ENCODE data around the gene ESR1.
"Not testable (repeated sequence)": the region's sequence is repeated elsewhere in the genome, so short reads cannot be mapped to it uniquely, and the experiment has no call there.

Gene ESR1

DNA sequence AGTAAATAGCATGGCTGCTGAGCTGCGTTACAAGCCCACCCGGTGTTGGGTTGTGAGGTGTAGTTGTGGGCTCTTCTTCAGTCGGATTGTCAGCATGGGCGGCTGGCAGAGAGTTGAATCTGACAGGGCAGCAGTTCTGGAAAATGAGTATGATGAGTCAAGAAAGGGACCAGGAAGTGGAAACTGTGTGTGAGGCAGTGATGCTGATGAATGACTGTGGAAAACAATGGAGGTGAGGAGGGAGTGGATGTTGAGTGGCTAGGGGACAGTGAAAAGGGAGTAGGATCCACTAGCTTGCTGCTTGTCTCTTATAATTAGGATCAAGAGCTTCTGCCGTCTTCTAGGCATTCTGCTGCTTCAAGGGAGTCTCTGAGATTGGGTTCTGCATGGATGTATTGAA, 154.3 kb downstream of the ESR1 start:
- Histone ChIP-seq H3K9ac (ENCODE audit: insufficient read length, low read depth) (no peak overlapping the region), H3K4me1 (ENCODE audit: insufficient read depth, insufficient read length) (no peaks in the 10 kb centered on the region), H3K27me3 (ENCODE audit: insufficient read depth, insufficient read length) (no peaks in the 10 kb centered on the region), H3K36me3 (ENCODE audit: insufficient read depth, insufficient read length, low read length) (no peaks in the 10 kb centered on the region), H3K9me3 (ENCODE audit: insufficient read depth, low read length) (no peaks in the 10 kb centered on the region), H3K4me3 (ENCODE audit: insufficient read length, low read depth) (no peak overlapping the region)
- DNase-seq (ENCODE audit: low read depth, low spot score): no peak
- TF ChIP-seq SUZ12 (IDR thresholded peaks at IDR 0.05; ENCODE audit: extremely low read depth, insufficient read depth, insufficient read length) (no peak), ZNF274 (IDR thresholded peaks at IDR 0.05; ENCODE audit: low read depth, low read length) (no peak), YY1 (IDR thresholded peaks at IDR 0.05; ENCODE audit: insufficient read depth, insufficient read length) (no peak)

- Histone ChIP-seq H3K4me3 (ENCODE audit: insufficient read length, low read depth) (no peak overlapping the region), H3K4me1 (ENCODE audit: insufficient read depth, insufficient read length) (no peaks in the 10 kb centered on the region), H3K9ac (ENCODE audit: insufficient read length, low read depth) (no peak overlapping the region), H3K36me3 (ENCODE audit: insufficient read depth, insufficient read length, low read length) (no peaks in the 10 kb centered on the region), H3K27me3 (ENCODE audit: insufficient read depth, insufficient read length) (no peaks in the 10 kb centered on the region), H3K9me3 (ENCODE audit: insufficient read depth, low read length) (no peaks in the 10 kb centered on the region)
- no peak for TF ChIP-seq YY1 (IDR thresholded peaks at IDR 0.05; ENCODE audit: insufficient read depth, insufficient read length)
- TF ChIP-seq ZNF274 (IDR thresholded peaks at IDR 0.05; ENCODE audit: low read depth, low read length): no peak
- no peak for TF ChIP-seq SUZ12 (IDR thresholded peaks at IDR 0.05; ENCODE audit: extremely low read depth, insufficient read depth, insufficient read length)
- DNase-seq (ENCODE audit: low read depth, low spot score): no peak
Observed at GRCh38 chr6:151962246-151962846, 154.9 kb downstream of the ESR1 start.

GRCh38 chr6:151963001-151963400, 155.5 kb downstream of the ESR1 start:
- Histone ChIP-seq H3K9ac (ENCODE audit: insufficient read length, low read depth) (no peak overlapping the region), H3K4me3 (ENCODE audit: insufficient read length, low read depth) (no peak overlapping the region), H3K9me3 (ENCODE audit: insufficient read depth, low read length) (no peaks in the 10 kb centered on the region), H3K4me1 (ENCODE audit: insufficient read depth, insufficient read length) (no peaks in the 10 kb centered on the region), H3K36me3 (ENCODE audit: insufficient read depth, insufficient read length, low read length) (no peaks in the 10 kb centered on the region), H3K27me3 (ENCODE audit: insufficient read depth, insufficient read length) (no peaks in the 10 kb centered on the region)
- TF ChIP-seq ZNF274 (IDR thresholded peaks at IDR 0.05; ENCODE audit: low read depth, low read length) (no peak), YY1 (IDR thresholded peaks at IDR 0.05; ENCODE audit: insufficient read depth, insufficient read length) (no peak), SUZ12 (IDR thresholded peaks at IDR 0.05; ENCODE audit: extremely low read depth, insufficient read depth, insufficient read length) (no peak)
- no peak for DNase-seq (ENCODE audit: low read depth, low spot score)

DNA sequence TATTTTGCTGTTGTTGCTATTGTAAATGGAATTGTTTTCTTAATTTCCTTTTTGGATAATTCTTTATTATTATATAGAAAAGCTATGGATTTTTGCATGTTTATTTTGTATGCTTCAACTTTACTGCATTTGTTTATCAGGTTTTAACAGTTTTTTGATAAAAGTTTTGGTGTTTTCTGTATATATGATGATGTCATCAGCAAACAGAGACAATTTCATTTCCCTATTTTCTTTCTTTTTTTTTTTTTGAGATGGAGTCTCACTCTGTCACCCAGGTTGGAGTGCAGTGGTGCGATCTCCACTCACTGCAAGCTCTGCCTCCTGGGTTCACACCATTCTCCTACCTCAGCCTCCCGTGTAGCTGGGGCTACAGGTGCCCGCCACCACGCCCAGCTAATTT, 156.9 kb downstream of the ESR1 start:
- not testable (repeated sequence) for H3K9ac ChIP-seq (ENCODE audit: insufficient read length, low read depth); H3K4me1 ChIP-seq (ENCODE audit: insufficient read depth, insufficient read length); H3K36me3 ChIP-seq (ENCODE audit: insufficient read depth, insufficient read length, low read length); H3K9me3 ChIP-seq (ENCODE audit: insufficient read depth, low read length); H3K27me3 ChIP-seq (ENCODE audit: insufficient read depth, insufficient read length); DNase-seq (ENCODE audit: low read depth, low spot score); H3K4me3 ChIP-seq (ENCODE audit: insufficient read length, low read depth)

DNA sequence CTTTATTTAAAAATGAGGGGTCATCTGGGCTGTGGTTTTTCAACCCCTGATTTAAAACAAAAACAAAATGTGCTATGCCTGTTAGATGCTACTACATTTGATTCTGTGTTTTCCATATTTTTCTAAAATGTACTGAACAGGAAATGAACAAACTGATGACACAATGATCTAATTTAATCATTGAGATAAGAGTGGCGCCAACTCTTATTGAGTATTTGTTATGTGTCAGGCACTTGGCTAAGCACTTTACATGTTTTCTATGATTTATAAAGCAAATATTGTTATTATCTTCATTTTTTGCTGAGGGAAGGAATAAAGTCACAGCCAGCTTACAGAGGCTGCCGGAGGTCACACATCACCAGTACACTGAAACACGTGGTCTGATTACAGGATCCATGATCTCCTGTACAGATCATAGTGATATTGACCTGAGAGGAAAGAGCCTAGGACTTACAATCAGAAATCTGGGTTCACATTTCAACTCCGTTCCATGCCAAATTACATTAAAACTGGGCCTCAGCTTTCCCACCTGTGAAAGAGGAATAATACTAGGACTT, 166.7 kb downstream of the ESR1 start:
- no peaks in the 10 kb centered on the region for H3K27me3 ChIP-seq (ENCODE audit: insufficient read depth, insufficient read length)
- H3K4me1 ChIP-seq (ENCODE audit: insufficient read depth, insufficient read length): no peaks in the 10 kb centered on the region
- TF ChIP-seq SUZ12 (IDR thresholded peaks at IDR 0.05; ENCODE audit: extremely low read depth, insufficient read depth, insufficient read length) (no peak), YY1 (IDR thresholded peaks at IDR 0.05; ENCODE audit: insufficient read depth, insufficient read length) (no peak), ZNF274 (IDR thresholded peaks at IDR 0.05; ENCODE audit: low read depth, low read length) (no peak)
- H3K9me3 ChIP-seq (ENCODE audit: insufficient read depth, low read length): no peaks in the 10 kb centered on the region
- no peak for DNase-seq (ENCODE audit: low read depth, low spot score)
- H3K4me3 ChIP-seq (ENCODE audit: insufficient read length, low read depth): no peak overlapping the region
- no peak overlapping the region for H3K9ac ChIP-seq (ENCODE audit: insufficient read length, low read depth)
- no peaks in the 10 kb centered on the region for H3K36me3 ChIP-seq (ENCODE audit: insufficient read depth, insufficient read length, low read length)

GRCh38 chr6:151975795-151976194, 168.3 kb downstream of the ESR1 start:
- H3K9ac ChIP-seq (ENCODE audit: insufficient read length, low read depth): no peak overlapping the region
- DNase-seq (ENCODE audit: low read depth, low spot score): no peak

DNA sequence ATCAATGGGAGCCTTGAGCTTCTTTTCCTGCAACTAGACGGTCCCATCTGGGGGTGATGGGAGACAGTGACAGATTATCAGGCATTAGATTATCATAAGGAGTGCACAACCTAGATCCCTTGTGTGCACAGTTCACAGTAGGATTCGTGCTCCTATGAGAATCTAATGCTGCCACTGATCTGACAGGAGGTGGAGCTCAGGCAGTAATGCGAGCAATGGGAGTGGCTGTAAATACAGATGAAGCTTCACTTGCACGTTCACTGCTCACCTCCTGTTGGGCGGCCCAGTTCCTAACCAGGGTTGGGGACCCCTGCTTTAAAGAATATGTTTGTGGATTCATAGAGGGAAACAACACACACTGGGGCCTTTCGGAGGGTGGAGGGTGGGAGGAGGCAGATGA, 180.7 kb downstream of the ESR1 start:
- not testable (repeated sequence) for H3K4me3 ChIP-seq (ENCODE audit: insufficient read length, low read depth); H3K9ac ChIP-seq (ENCODE audit: insufficient read length, low read depth); H3K36me3 ChIP-seq (ENCODE audit: insufficient read depth, insufficient read length, low read length); DNase-seq (ENCODE audit: low read depth, low spot score); H3K4me1 ChIP-seq (ENCODE audit: insufficient read depth, insufficient read length); H3K9me3 ChIP-seq (ENCODE audit: insufficient read depth, low read length); H3K27me3 ChIP-seq (ENCODE audit: insufficient read depth, insufficient read length)

More at GRCh38 chr6:151975795-151976194, 168.3 kb downstream of the ESR1 start:
- no peaks in the 10 kb centered on the region for H3K4me1 ChIP-seq (ENCODE audit: insufficient read depth, insufficient read length)
- no peak for TF ChIP-seq YY1 (IDR thresholded peaks at IDR 0.05; ENCODE audit: insufficient read depth, insufficient read length)
- no peak for TF ChIP-seq SUZ12 (IDR thresholded peaks at IDR 0.05; ENCODE audit: extremely low read depth, insufficient read depth, insufficient read length)
- no peak for TF ChIP-seq ZNF274 (IDR thresholded peaks at IDR 0.05; ENCODE audit: low read depth, low read length)
- H3K9me3 ChIP-seq (ENCODE audit: insufficient read depth, low read length): no peaks in the 10 kb centered on the region
- no peak overlapping the region for H3K4me3 ChIP-seq (ENCODE audit: insufficient read length, low read depth)
- no peaks in the 10 kb centered on the region for H3K27me3 ChIP-seq (ENCODE audit: insufficient read depth, insufficient read length)
- H3K36me3 ChIP-seq (ENCODE audit: insufficient read depth, insufficient read length, low read length): no peaks in the 10 kb centered on the region

- no peak overlapping the region for H3K4me3 ChIP-seq (ENCODE audit: insufficient read length, low read depth)
- TF ChIP-seq ZNF274 (IDR thresholded peaks at IDR 0.05; ENCODE audit: low read depth, low read length) (no peak), YY1 (IDR thresholded peaks at IDR 0.05; ENCODE audit: insufficient read depth, insufficient read length) (no peak), SUZ12 (IDR thresholded peaks at IDR 0.05; ENCODE audit: extremely low read depth, insufficient read depth, insufficient read length) (no peak)
- no peaks in the 10 kb centered on the region for H3K9me3 ChIP-seq (ENCODE audit: insufficient read depth, low read length)
- no peaks in the 10 kb centered on the region for H3K36me3 ChIP-seq (ENCODE audit: insufficient read depth, insufficient read length, low read length)
- DNase-seq (ENCODE audit: low read depth, low spot score): no peak
- no peaks in the 10 kb centered on the region for H3K27me3 ChIP-seq (ENCODE audit: insufficient read depth, insufficient read length)
- H3K9ac ChIP-seq (ENCODE audit: insufficient read length, low read depth): no peak overlapping the region
- no peaks in the 10 kb centered on the region for H3K4me1 ChIP-seq (ENCODE audit: insufficient read depth, insufficient read length)
Observed at GRCh38 chr6:151992091-151992490, 184.6 kb downstream of the ESR1 start.
